Caco-2 (cell line): ENCODE measurements around the gene B9D2. TPM values are rescaled to one million over a fixed set of nuclear protein-coding genes. Genes with fewer than 3 reads are reported as not detected.

Experiments
- BruUV-seq: library from RNA; stranded (reverse); fragments of 400-500 nt; replicated peaks from 2 replicates; lab custom pipeline; 2021; lab: Mats Ljungman, UMichigan
- CTCF ChIA-PET: fragments of 300-600 bp; sonication (Branson Sonifier 250); formaldehyde crosslinking; loops from one replicate; lab custom pipeline; 2022; ENCODE audit warnings: antibody characterized with exemption; lab: Charles Lee
- POLR2A ChIA-PET: fragments of 300-600 bp; sonication (Branson Sonifier 250); formaldehyde crosslinking; loops from one replicate; lab custom pipeline; 2022; ENCODE audit warnings: antibody characterized with exemption; lab: Charles Lee
- DNase-seq, 2 experiments: peaks; one replicate each; pipeline versions ENCODE4 v3.0.0 to v3.0.0-alpha.2; 2020 to 2022
- H3K27me3 ChIP-seq: replicated peaks from 2 replicates; pipeline ENCODE4 v1.6.0; 2011; ENCODE audit warnings: low read length; ENCODE audit not compliant: control insufficient read depth, insufficient read depth
- H3K36me3 ChIP-seq: 2 replicates; pipeline ENCODE4 v1.5.1; 2011; ENCODE audit warnings: low read length; ENCODE audit not compliant: control insufficient read depth, insufficient read depth
- H3K4me1 ChIP-seq: fragments of 250-450 bp; sonication (Bioruptor Pico); 2 replicates; pipeline ENCODE4 v1.5.1; 2020; ENCODE audit warnings: mild to moderate bottlenecking
- H3K4me3 ChIP-seq: 2 replicates; pipeline ENCODE4 v1.5.1; 2011; ENCODE audit warnings: low read depth, mild to moderate bottlenecking, control low read depth, low read length
- H3K9me3 ChIP-seq: fragments of 250-450 bp; sonication (Bioruptor Pico); 2 replicates; pipeline ENCODE4 v1.5.1; 2020; ENCODE audit warnings: mild to moderate bottlenecking, moderate library complexity
- H3K27ac Mint-ChIP-seq: one replicate; pipeline ENCODE4 v1.8.0; 2022; ENCODE audit warnings: mixed read lengths; ENCODE audit not compliant: unreplicated experiment
- H3K27me3 Mint-ChIP-seq: one replicate; pipeline ENCODE4 v1.8.0; 2022; ENCODE audit warnings: mixed read lengths; ENCODE audit not compliant: insufficient read depth, unreplicated experiment
- H3K36me3 Mint-ChIP-seq: one replicate; pipeline ENCODE4 v1.8.0; 2022; ENCODE audit warnings: mild to moderate bottlenecking, mixed read lengths; ENCODE audit not compliant: insufficient read depth, unreplicated experiment
- H3K4me1 Mint-ChIP-seq: one replicate; pipeline ENCODE4 v1.8.0; 2022; ENCODE audit warnings: low read depth, mixed read lengths; ENCODE audit not compliant: unreplicated experiment
- H3K4me3 Mint-ChIP-seq: one replicate; pipeline ENCODE4 v1.8.0; 2022; ENCODE audit warnings: mild to moderate bottlenecking, moderate library complexity, mixed read lengths; ENCODE audit not compliant: unreplicated experiment
- H3K9me3 Mint-ChIP-seq: one replicate; pipeline ENCODE4 v1.8.0; 2022; ENCODE audit warnings: mixed read lengths; ENCODE audit not compliant: unreplicated experiment
- CTCF ChIP-seq, 2 experiments: fragments of 200-600 bp in 1 of 2; IDR thresholded peaks; 1 replicate in 1 of 2; 2 replicates in 1 of 2; pipeline versions ENCODE4 v1.5.1 to v1.8.0; 2011 to 2022; ENCODE audit warnings: antibody characterized with exemption in 1 of 2, control low read depth in 1 of 2, inconsistent platforms in 1 of 2, low read depth in 1 of 2, low read length in 1 of 2, mild to moderate bottlenecking in 1 of 2, moderate library complexity in 1 of 2; ENCODE audit not compliant: insufficient read depth in 1 of 2, severe bottlenecking in 1 of 2, unreplicated experiment in 1 of 2
- intact Hi-C: fragments of 100-400 bp; cut with micrococcal nuclease; formaldehyde crosslinking; loops from one replicate; pipeline ENCODE4 v1.10.0; 2022; ENCODE audit not compliant: unreplicated experiment
- total RNA-seq: library from RNA; stranded (reverse); gene quantifications from 2 replicates; pipeline ENCODE4 v1.2.3, GENCODE V29; 2022

Gene B9D2
- total RNA-seq, 1 experiment from 2014 or later = 3.6 TPM

- intact Hi-C loops = no loop called here
- H3K4me3 ChIP-seq = no peak overlapping the region
- DNase-seq = no peak
- Mint-ChIP-seq H3K4me3 (peak overlapping the region; percentile 44), H3K4me1 (peaks cover 15% of the 10 kb centered on the region), H3K27me3 (no peaks in the 10 kb centered on the region), H3K36me3 (peaks cover 10% of the 10 kb centered on the region), H3K27ac (no peak overlapping the region), H3K9me3 (no peaks in the 10 kb centered on the region)
- H3K27me3 ChIP-seq = no peaks in the 10 kb centered on the region; the same call in 1 of the 2 replicates
- H3K36me3 ChIP-seq = no peaks in the 10 kb centered on the region
- CTCF ChIA-PET = no interaction called here
- POLR2A ChIA-PET = interaction anchor here (1.4 kb wide), 1 partner anchor 10 kb away, joined by 3 read pairs; no protein-coding TSS in a partner anchor
- no TSS peak for BruUV-seq
- H3K9me3 ChIP-seq = no peaks in the 10 kb centered on the region
- 0 out of 2 replicates have a peak, but pooled peaks cover 6% of the 10 kb centered on the region for H3K4me1 ChIP-seq
- no peak for TF ChIP-seq CTCF (IDR thresholded peaks at IDR 0.05; ENCODE audit: insufficient read depth in 1 of 2, low read depth in 1 of 2, low read length in 1 of 2, severe bottlenecking in 1 of 2, unreplicated experiment in 1 of 2)
These were observed 35.6 kb upstream of the B9D2 start for GRCh38 chr19:41399525-41399924.

GRCh38 chr19:41399091-41399490 lies 35.1 kb upstream of the B9D2 start:
- no peaks in the 10 kb centered on the region for H3K27me3 Mint-ChIP-seq
- Histone ChIP-seq H3K4me1 (0 out of 2 replicates have a peak, but pooled peaks cover 6% of the 10 kb centered on the region), H3K4me3 (no peak overlapping the region; the same call in 1 of the 2 replicates), H3K36me3 (no peaks in the 10 kb centered on the region), H3K9me3 (no peaks in the 10 kb centered on the region), H3K27me3 (no peaks in the 10 kb centered on the region; the same call in 1 of the 2 replicates)
- H3K4me3 Mint-ChIP-seq = peak overlapping the region; percentile 44
- POLR2A ChIA-PET = interaction anchor here (1.4 kb wide), 1 partner anchor 10 kb away, joined by 3 read pairs; no protein-coding TSS in a partner anchor
- no peak overlapping the region for H3K27ac Mint-ChIP-seq
- H3K9me3 Mint-ChIP-seq = no peaks in the 10 kb centered on the region
- intact Hi-C loops = no loop called here
- no peak for DNase-seq
- CTCF ChIA-PET = no interaction called here
- peaks cover 15% of the 10 kb centered on the region for H3K4me1 Mint-ChIP-seq
- no peak for TF ChIP-seq CTCF (IDR thresholded peaks at IDR 0.05; ENCODE audit: insufficient read depth in 1 of 2, low read depth in 1 of 2, low read length in 1 of 2, severe bottlenecking in 1 of 2, unreplicated experiment in 1 of 2)
- H3K36me3 Mint-ChIP-seq = peaks cover 10% of the 10 kb centered on the region
- no TSS peak for BruUV-seq

GRCh38 chr19:41398598-41398997 lies 34.6 kb upstream of the B9D2 start:
- Histone ChIP-seq H3K4me1 (0 out of 2 replicates have a peak, but pooled peaks cover 6% of the 10 kb centered on the region), H3K27me3 (no peaks in the 10 kb centered on the region; the same call in 1 of the 2 replicates), H3K9me3 (no peaks in the 10 kb centered on the region), H3K36me3 (no peaks in the 10 kb centered on the region), H3K4me3 (peak overlapping the region; percentile 97)
- no peak for DNase-seq
- ChIA-PET CTCF (no interaction called here), POLR2A (interaction anchor here (1.0 to 1.4 kb wide), 2 partner anchors 11 to 41 kb away, joined by 3 read pairs; partner anchors contain the start of gene DMAC2)
- TF ChIP-seq CTCF (IDR thresholded peaks at IDR 0.05; ENCODE audit: insufficient read depth in 1 of 2, low read depth in 1 of 2, low read length in 1 of 2, severe bottlenecking in 1 of 2, unreplicated experiment in 1 of 2) = no peak
- no peaks in the 10 kb centered on the region for H3K27me3 Mint-ChIP-seq
- intact Hi-C loops = no loop called here
- no TSS peak for BruUV-seq
- peak overlapping the region; percentile 100 for H3K27ac Mint-ChIP-seq
- no peaks in the 10 kb centered on the region for H3K9me3 Mint-ChIP-seq
- H3K4me3 Mint-ChIP-seq = peak overlapping the region; percentile 99
- H3K36me3 Mint-ChIP-seq = peaks cover 15% of the 10 kb centered on the region
- peaks cover 15% of the 10 kb centered on the region for H3K4me1 Mint-ChIP-seq
